K562 (cell line): ENCODE results near the gene BEST1.
A peak's percentile ranks its signal among the peaks of the same experiment; 100 is the strongest.

Experiments
- BRF2 ChIP-seq: IDR thresholded peaks from 3 replicates; pipeline ENCODE4 v1.6.1; 2011; ENCODE audit warnings: borderline replicate concordance, mild to moderate bottlenecking; ENCODE audit not compliant: insufficient read length, insufficient read depth
- CTCF ChIP-seq, 3 experiments: IDR thresholded peaks in 2 of 3; conservative IDR thresholded peaks in 1 of 3; 2 replicates each; pipeline ENCODE4 v1.5.1; 2011 to 2012; ENCODE audit warnings: low read length in 3 of 3, mild to moderate bottlenecking in 3 of 3, control low read depth in 2 of 3, improper control_type of control experiment in 1 of 3, inconsistent platforms in 1 of 3, low read depth in 1 of 3, mixed read lengths in 1 of 3, moderate library complexity in 1 of 3; ENCODE audit not compliant: insufficient read depth in 2 of 3
- ELF4 ChIP-seq: fragments of 450-650 bp; formaldehyde crosslinking; IDR thresholded peaks from 2 replicates; pipeline ENCODE4 v1.4.0; 2022; ENCODE audit warnings: missing genetic modification characterization
- KLF10 ChIP-seq: fragments of 250-450 bp; sonication (Bioruptor Pico); IDR thresholded peaks from 2 replicates; pipeline ENCODE4 v1.6.1; 2021; ENCODE audit warnings: matching md5 sums
- NR2C2 ChIP-seq, 2 experiments: fragments of 200-800 bp in 1 of 2; sonication (Bioruptor generic) in 1 of 2; sonication (generic) in 1 of 2; formaldehyde crosslinking in 1 of 2; IDR thresholded peaks; 2 replicates each; pipeline versions ENCODE4 v1.6.1 to v1.8.0; 2016 to 2022; ENCODE audit warnings: mild to moderate bottlenecking in 1 of 2, missing compliant biosample characterization in 1 of 2, missing genetic modification characterization in 1 of 2, missing genetic modification reagents in 1 of 2
- NR2F6 ChIP-seq: fragments of 450-650 bp; formaldehyde crosslinking; IDR thresholded peaks from 2 replicates; pipeline ENCODE4 v1.4.0; 2020; ENCODE audit warnings: mild to moderate bottlenecking
- SAP30 ChIP-seq: fragments of 200-600 bp; sonication (generic); IDR thresholded peaks from 2 replicates; pipeline ENCODE4 v1.6.1; 2012; ENCODE audit warnings: borderline replicate concordance, low read depth, mild to moderate bottlenecking, moderate library complexity, low read length, control low read depth, inconsistent platforms; ENCODE audit not compliant: insufficient read depth, poor library complexity, severe bottlenecking
- STAT6 ChIP-seq: sonication (generic); formaldehyde crosslinking; IDR thresholded peaks from 2 replicates; pipeline ENCODE4 v1.8.1; 2023; ENCODE audit warnings: mild to moderate bottlenecking, missing genetic modification reagents
- ZNF217 ChIP-seq: sonication (generic); formaldehyde crosslinking; IDR thresholded peaks from 2 replicates; pipeline ENCODE4 v1.8.0; 2022; ENCODE audit warnings: mild to moderate bottlenecking, missing genetic modification reagents
- ZNF277 ChIP-seq: fragments of 250-450 bp; sonication (Bioruptor Pico); IDR thresholded peaks from 2 replicates; pipeline ENCODE4 v1.8.0; 2022; ENCODE audit warnings: inconsistent platforms, mild to moderate bottlenecking, moderate library complexity, borderline replicate concordance
- ZNF318 ChIP-seq, 2 experiments: fragments of 450-650 bp; IDR thresholded peaks; 2 replicates each; pipeline ENCODE4 v1.6.1; 2016; ENCODE audit warnings: mild to moderate bottlenecking in 2 of 2, borderline replicate concordance in 1 of 2, low read depth in 1 of 2, moderate library complexity in 1 of 2
- TF ChIP-seq, protein P1 (sequence below): fragments of 250-450 bp; sonication (Bioruptor Pico); IDR thresholded peaks from 2 replicates; pipeline ENCODE4 v1.8.0; 2021; ENCODE audit warnings: moderate library complexity, mild to moderate bottlenecking, inconsistent platforms

DNA sequence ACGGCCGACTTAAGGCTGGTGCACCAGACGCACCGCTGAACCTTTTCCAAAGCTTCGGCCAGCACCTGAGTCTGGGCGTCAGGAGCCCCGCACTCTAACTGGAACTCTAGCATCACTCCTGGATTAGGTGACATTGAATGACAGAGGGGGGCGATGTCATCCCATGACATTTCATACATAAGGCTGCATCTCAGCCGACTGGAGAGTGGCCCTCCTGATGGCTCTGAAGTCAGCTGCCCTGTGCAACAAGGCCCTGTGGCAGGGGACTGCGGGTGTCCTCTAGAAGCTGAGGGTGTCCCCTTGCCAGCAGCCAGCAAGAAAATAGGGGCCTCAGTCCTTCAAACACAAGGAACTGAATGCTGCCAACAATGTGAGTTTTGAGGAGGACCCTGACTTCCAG is 48.8 kb upstream of the BEST1 start:
- TF ChIP-seq ZNF318 (IDR thresholded peaks at IDR 0.05; ENCODE audit: borderline replicate concordance in 1 of 2, low read depth in 1 of 2) (no peak), KLF10 (no peak), NR2C2 (CRISPR knock-in tag; IDR thresholded peaks at IDR 0.05) (no peak), NR2C2 (tag; IDR thresholded peaks at IDR 0.05) (no peak), ZNF217 (no peak), SAP30 (no peak), CTCF (IDR thresholded peaks at IDR 0.05 in 2 of 3, conservative IDR thresholded peaks at IDR 0.05 in 1 of 3; ENCODE audit: insufficient read depth in 2 of 3, low read depth in 1 of 3, low read length in 3 of 3) (peak; percentile 38 to 53 (median 43); a peak in 4 of 6 replicates), NR2F6 (no peak), ELF4 (no peak), ZNF277 (CRISPR knock-in tag) (no peak), STAT6 (CRISPR knock-in tag) (no peak), BRF2 (no peak)
- TF ChIP-seq, protein P1, sequence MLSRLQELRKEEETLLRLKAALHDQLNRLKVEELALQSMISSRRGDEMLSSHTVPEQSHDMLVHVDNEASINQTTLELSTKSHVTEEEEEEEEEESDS (CRISPR knock-in tag) = no peak
